GM21367 (cell line): ENCODE measurements around the gene GSS.

ENCODE experiments used
- ATAC-seq: cut with Tn5 transposase; IDR thresholded peaks from one replicate; pipeline ENCODE4 v1.9.1; 2021; ENCODE audit not compliant: unreplicated experiment

GSS gene

GRCh38 chr20:34979366-34980153 is 24.0 kb upstream of the GSS start:
- no peak for ATAC-seq

GRCh38 chr20:34978092-34978744 is 22.6 kb upstream of the GSS start:
- ATAC-seq = no peak

GRCh38 chr20:34977365-34978091 is 21.9 kb upstream of the GSS start:
- no peak for ATAC-seq

- ATAC-seq = no peak
These were observed 20.7 kb upstream of the GSS start for GRCh38 chr20:34976286-34976685.

GRCh38 chr20:34974246-34974645 is 18.6 kb upstream of the GSS start:
- ATAC-seq = no peak

GRCh38 chr20:34971561-34972235 is 16.1 kb upstream of the GSS start:
- no peak for ATAC-seq

- no peak for ATAC-seq
These were observed 15.4 kb upstream of the GSS start for GRCh38 chr20:34970846-34971560.

- no peak for ATAC-seq
These were observed 14.7 kb upstream of the GSS start for GRCh38 chr20:34970193-34970840.

- no peak for ATAC-seq
These were observed 12.6 kb upstream of the GSS start for GRCh38 chr20:34968042-34968775.

GRCh38 chr20:34967421-34967820 is 11.8 kb upstream of the GSS start:
- no peak for ATAC-seq

- ATAC-seq = no peak
These were observed 9.4 kb upstream of the GSS start for GRCh38 chr20:34965051-34965450.

GRCh38 chr20:34964486-34964885 is 8.9 kb upstream of the GSS start:
- no peak for ATAC-seq

GRCh38 chr20:34956751-34957472 is 1.3 kb upstream of the GSS start:
- ATAC-seq = no peak

- no peak for ATAC-seq
These were observed 444 bp upstream of the GSS start for GRCh38 chr20:34956041-34956458.

GRCh38 chr20:34954904-34955230 is 739 bp downstream of the GSS start:
- ATAC-seq = no peak

GRCh38 chr20:34953960-34954359 is 1.6 kb downstream of the GSS start:
- no peak for ATAC-seq

- ATAC-seq = no peak
These were observed 2.9 kb downstream of the GSS start for GRCh38 chr20:34952671-34953070.

- ATAC-seq = no peak
These were observed 4.0 kb downstream of the GSS start for GRCh38 chr20:34951652-34952051.

GRCh38 chr20:34951252-34951651 is 4.4 kb downstream of the GSS start:
- ATAC-seq = no peak
